Measurements from ENCODE around the gene ANKRD1. TPM values are rescaled to one million over a fixed set of nuclear protein-coding genes. Genes with fewer than 3 reads are reported as not detected.
A peak's percentile ranks its signal among the peaks of the same experiment; 100 is the strongest.

The ANKRD1 gene
- total RNA-seq, 1 donor = 52.1 TPM

DNA sequence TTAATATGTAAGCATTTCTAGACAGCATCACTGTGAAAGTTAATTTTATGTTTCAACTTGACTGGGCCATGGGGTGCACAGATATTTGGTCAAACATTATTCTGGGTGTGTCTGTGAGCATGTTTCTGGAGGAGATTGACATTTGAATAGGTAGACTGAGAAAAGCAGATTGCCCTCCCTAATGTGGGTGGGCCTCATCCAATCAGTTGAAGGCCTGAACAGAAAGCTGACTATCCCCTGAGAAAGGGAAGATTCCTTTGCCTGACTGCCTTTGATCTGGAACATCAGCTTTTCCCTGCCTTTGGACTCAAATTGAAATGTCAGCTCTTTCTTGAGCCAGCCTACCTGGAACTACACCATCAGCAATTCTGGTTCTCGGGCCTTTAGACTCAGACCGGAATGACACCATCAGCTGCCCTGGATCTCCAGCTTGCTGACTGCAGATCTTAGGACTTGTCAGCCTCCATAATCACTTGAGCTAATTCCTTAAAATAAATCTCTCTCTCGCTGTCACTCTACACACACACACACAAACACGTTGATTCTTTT, 54.8 kb downstream of the ANKRD1 start:
- Histone ChIP-seq H3K9me3 (ENCODE audit: low read depth, low read length) (no peaks in the 10 kb centered on the region), H3K4me1 (ENCODE audit: insufficient read depth, low read length) (peaks cover 4% of the 10 kb centered on the region), H3K79me2 (ENCODE audit: insufficient read depth, low read length) (no peaks in the 10 kb centered on the region), H2AFZ (ENCODE audit: low read length) (no peak overlapping the region), H3K4me3 (ENCODE audit: insufficient read depth, low read length) (no peak overlapping the region), H3K36me3 (ENCODE audit: insufficient read depth, low read length) (no peaks in the 10 kb centered on the region), H3K4me2 (ENCODE audit: insufficient read depth, low read length) (no peak overlapping the region), H3K27ac (ENCODE audit: low read depth, low read length) (no peak overlapping the region), H4K20me1 (ENCODE audit: insufficient read depth, low read length) (no peaks in the 10 kb centered on the region), H3K27me3 (ENCODE audit: insufficient read depth, low read length) (peaks cover 8% of the 10 kb centered on the region)
- TF ChIP-seq, protein P1, sequence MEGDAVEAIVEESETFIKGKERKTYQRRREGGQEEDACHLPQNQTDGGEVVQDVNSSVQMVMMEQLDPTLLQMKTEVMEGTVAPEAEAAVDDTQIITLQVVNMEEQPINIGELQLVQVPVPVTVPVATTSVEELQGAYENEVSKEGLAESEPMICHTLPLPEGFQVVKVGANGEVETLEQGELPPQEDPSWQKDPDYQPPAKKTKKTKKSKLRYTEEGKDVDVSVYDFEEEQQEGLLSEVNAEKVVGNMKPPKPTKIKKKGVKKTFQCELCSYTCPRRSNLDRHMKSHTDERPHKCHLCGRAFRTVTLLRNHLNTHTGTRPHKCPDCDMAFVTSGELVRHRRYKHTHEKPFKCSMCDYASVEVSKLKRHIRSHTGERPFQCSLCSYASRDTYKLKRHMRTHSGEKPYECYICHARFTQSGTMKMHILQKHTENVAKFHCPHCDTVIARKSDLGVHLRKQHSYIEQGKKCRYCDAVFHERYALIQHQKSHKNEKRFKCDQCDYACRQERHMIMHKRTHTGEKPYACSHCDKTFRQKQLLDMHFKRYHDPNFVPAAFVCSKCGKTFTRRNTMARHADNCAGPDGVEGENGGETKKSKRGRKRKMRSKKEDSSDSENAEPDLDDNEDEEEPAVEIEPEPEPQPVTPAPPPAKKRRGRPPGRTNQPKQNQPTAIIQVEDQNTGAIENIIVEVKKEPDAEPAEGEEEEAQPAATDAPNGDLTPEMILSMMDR (IDR thresholded peaks at IDR 0.05; ENCODE audit: extremely low read depth, low read depth, low read length) = no peak
- no peak for DNase-seq (ENCODE audit: insufficient read length, low spot score, missing footprints)

DNA sequence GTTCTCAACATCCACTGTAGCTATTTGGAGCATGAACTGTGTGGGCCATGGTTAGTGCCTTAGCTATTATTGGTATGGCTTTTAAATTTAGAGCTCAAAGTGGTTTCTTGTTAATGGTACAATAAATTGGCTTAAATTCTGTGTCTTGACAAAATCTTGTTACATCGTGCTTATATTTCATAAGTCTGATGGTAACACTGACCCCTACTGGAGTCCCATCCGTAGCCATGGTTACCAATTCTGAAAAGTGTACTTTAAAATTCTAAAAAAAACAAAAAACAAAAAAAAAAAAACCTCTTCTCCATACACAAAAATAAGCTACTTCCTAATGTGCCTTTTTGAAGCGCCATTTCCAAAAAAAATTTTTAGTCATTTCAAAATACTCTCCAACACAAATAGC, 55.5 kb downstream of the ANKRD1 start:
- Histone ChIP-seq H3K27ac (ENCODE audit: low read depth, low read length) (no peak overlapping the region), H3K4me1 (ENCODE audit: insufficient read depth, low read length) (no peaks in the 10 kb centered on the region), H3K36me3 (ENCODE audit: insufficient read depth, low read length) (no peaks in the 10 kb centered on the region), H3K4me3 (ENCODE audit: insufficient read depth, low read length) (no peak overlapping the region), H3K4me2 (ENCODE audit: insufficient read depth, low read length) (no peak overlapping the region), H3K79me2 (ENCODE audit: insufficient read depth, low read length) (no peaks in the 10 kb centered on the region), H3K9me3 (ENCODE audit: low read depth, low read length) (no peaks in the 10 kb centered on the region), H3K27me3 (ENCODE audit: insufficient read depth, low read length) (peaks cover 8% of the 10 kb centered on the region), H2AFZ (ENCODE audit: low read length) (no peak overlapping the region), H4K20me1 (ENCODE audit: insufficient read depth, low read length) (no peaks in the 10 kb centered on the region)
- DNase-seq (ENCODE audit: insufficient read length, low spot score, missing footprints) = no peak
- TF ChIP-seq, protein P1 (IDR thresholded peaks at IDR 0.05; ENCODE audit: extremely low read depth, low read depth, low read length) = peak; percentile 52

DNA sequence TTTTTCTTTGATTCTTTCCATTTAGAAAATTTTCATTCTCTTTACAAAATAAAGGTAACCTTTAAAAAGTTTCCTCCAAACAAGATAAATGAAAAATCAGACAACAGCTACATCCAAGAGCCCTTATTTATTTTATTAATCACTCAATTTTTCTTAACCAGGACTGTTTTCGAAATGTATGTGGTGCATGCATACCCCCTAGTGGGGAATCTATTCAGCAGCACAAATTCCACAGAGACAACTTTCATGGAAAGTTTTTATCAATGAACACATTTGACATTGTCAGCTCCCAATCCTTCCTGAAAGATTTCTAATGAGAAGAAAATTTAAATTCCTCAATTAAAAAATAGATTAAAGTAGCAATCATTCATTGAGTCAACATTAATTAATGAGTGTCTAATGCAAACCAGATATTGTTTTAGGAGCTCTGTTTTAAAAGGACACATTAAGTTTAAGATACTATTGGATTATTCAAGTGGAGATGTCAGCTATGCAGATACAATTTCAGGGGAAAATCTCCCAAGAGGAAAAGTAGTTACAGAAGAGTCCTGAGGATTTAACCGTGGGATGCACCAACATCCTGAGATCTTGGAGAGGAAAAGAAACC, 57.9 kb downstream of the ANKRD1 start:
- TF ChIP-seq, protein P1 (IDR thresholded peaks at IDR 0.05; ENCODE audit: extremely low read depth, low read depth, low read length) = peak; percentile 88
- DNase-seq (ENCODE audit: insufficient read length, low spot score, missing footprints) = no peak
- Histone ChIP-seq H3K4me1 (ENCODE audit: insufficient read depth, low read length) (peaks cover 21% of the 10 kb centered on the region), H3K4me3 (ENCODE audit: insufficient read depth, low read length) (no peak overlapping the region), H2AFZ (ENCODE audit: low read length) (no peak overlapping the region), H4K20me1 (ENCODE audit: insufficient read depth, low read length) (no peaks in the 10 kb centered on the region), H3K27ac (ENCODE audit: low read depth, low read length) (no peak overlapping the region), H3K27me3 (ENCODE audit: insufficient read depth, low read length) (peaks cover 8% of the 10 kb centered on the region), H3K9me3 (ENCODE audit: low read depth, low read length) (no peaks in the 10 kb centered on the region), H3K4me2 (ENCODE audit: insufficient read depth, low read length) (no peak overlapping the region), H3K36me3 (ENCODE audit: insufficient read depth, low read length) (no peaks in the 10 kb centered on the region), H3K79me2 (ENCODE audit: insufficient read depth, low read length) (no peaks in the 10 kb centered on the region)

Small RNAs within 50 kb of the gene (small RNA-seq; reads per million reads assigned to genes)
- not detected for gene RF00019
- gene RNU6-740P = not detected

Other genes starting within 250 kb of the ANKRD1 start
- 9.8 and 12.4 TPM in 2 replicates for gene HTR7, start 63.0 kb downstream of the ANKRD1 start, total RNA-seq
- 43.1 and 47.1 TPM in 2 replicates for gene RPP30, start 49.1 kb downstream of the ANKRD1 start, total RNA-seq

Data from osteoblast (primary cell).